GM18873 (cell line): ENCODE measurements around the gene BACE2.

ENCODE experiments used
- ATAC-seq: cut with Tn5 transposase; IDR thresholded peaks from one replicate; pipeline ENCODE4 v1.9.1; 2021; ENCODE audit warnings: mild to moderate bottlenecking, moderate library complexity, moderate number of reproducible peaks; ENCODE audit not compliant: unreplicated experiment, low FRiP score

The BACE2 gene

GRCh38 chr21:41167348-41168342 is at the start of gene BACE2:
Gene BACE2, plus strand, starts transcription at chr21:41168160. Its CDS starts 104 bp downstream, at chr21:41168264.
- no peak for ATAC-seq

- ATAC-seq: no peak
Observed at GRCh38 chr21:41119901-41120300, 48.1 kb upstream of the BACE2 start.

- ATAC-seq: no peak
Observed at GRCh38 chr21:41120997-41121396, 47.0 kb upstream of the BACE2 start.

GRCh38 chr21:41121785-41122415 is 46.1 kb upstream of the BACE2 start:
- ATAC-seq: no peak

- no peak for ATAC-seq
Observed at GRCh38 chr21:41124641-41125201, 43.2 kb upstream of the BACE2 start.

- ATAC-seq: no peak
Observed at GRCh38 chr21:41128981-41129380, 39.0 kb upstream of the BACE2 start.

GRCh38 chr21:41130883-41131282 is 37.1 kb upstream of the BACE2 start:
- no peak for ATAC-seq

GRCh38 chr21:41133874-41134522 is 34.0 kb upstream of the BACE2 start:
- ATAC-seq: no peak

- no peak for ATAC-seq
Observed at GRCh38 chr21:41135746-41136145, 32.2 kb upstream of the BACE2 start.

- ATAC-seq: no peak
Observed at GRCh38 chr21:41136286-41136685, 31.7 kb upstream of the BACE2 start.

GRCh38 chr21:41137401-41137800 is 30.6 kb upstream of the BACE2 start:
- ATAC-seq: no peak

- ATAC-seq: no peak
Observed at GRCh38 chr21:41137889-41138288, 30.1 kb upstream of the BACE2 start.

GRCh38 chr21:41138711-41139110 is 29.2 kb upstream of the BACE2 start:
- ATAC-seq: no peak

GRCh38 chr21:41139275-41139674 is 28.7 kb upstream of the BACE2 start:
- no peak for ATAC-seq

- no peak for ATAC-seq
Observed at GRCh38 chr21:41139951-41140350, 28.0 kb upstream of the BACE2 start.

GRCh38 chr21:41141031-41141457 is 26.9 kb upstream of the BACE2 start:
- no peak for ATAC-seq

GRCh38 chr21:41142051-41142795 is 25.7 kb upstream of the BACE2 start:
- ATAC-seq: no peak

- no peak for ATAC-seq
Observed at GRCh38 chr21:41143596-41144325, 24.2 kb upstream of the BACE2 start.
